ENCODE data around the gene HTATIP2.

Gene HTATIP2

GRCh38 chr11:20363500-20364340 is at the start of gene HTATIP2:
Gene HTATIP2 (plus strand): TSS chr11:20363714. CDS start chr11:20364238, 524 bp downstream.
- peak; percentile 33 for DNase-seq (ENCODE audit: low read depth)
- peak within 1 kb of the TSS; percentile 75 for H3K4me3 ChIP-seq (ENCODE audit: low read depth, low read length)
- TF ChIP-seq, protein P1, sequence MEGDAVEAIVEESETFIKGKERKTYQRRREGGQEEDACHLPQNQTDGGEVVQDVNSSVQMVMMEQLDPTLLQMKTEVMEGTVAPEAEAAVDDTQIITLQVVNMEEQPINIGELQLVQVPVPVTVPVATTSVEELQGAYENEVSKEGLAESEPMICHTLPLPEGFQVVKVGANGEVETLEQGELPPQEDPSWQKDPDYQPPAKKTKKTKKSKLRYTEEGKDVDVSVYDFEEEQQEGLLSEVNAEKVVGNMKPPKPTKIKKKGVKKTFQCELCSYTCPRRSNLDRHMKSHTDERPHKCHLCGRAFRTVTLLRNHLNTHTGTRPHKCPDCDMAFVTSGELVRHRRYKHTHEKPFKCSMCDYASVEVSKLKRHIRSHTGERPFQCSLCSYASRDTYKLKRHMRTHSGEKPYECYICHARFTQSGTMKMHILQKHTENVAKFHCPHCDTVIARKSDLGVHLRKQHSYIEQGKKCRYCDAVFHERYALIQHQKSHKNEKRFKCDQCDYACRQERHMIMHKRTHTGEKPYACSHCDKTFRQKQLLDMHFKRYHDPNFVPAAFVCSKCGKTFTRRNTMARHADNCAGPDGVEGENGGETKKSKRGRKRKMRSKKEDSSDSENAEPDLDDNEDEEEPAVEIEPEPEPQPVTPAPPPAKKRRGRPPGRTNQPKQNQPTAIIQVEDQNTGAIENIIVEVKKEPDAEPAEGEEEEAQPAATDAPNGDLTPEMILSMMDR (conservative IDR thresholded peaks at IDR 0.05; ENCODE audit: low read depth, low read length): no peak

- no peak for DNase-seq (ENCODE audit: low read depth)
These were observed 47.7 kb upstream of the HTATIP2 start for GRCh38 chr11:20315800-20316199.

DNA sequence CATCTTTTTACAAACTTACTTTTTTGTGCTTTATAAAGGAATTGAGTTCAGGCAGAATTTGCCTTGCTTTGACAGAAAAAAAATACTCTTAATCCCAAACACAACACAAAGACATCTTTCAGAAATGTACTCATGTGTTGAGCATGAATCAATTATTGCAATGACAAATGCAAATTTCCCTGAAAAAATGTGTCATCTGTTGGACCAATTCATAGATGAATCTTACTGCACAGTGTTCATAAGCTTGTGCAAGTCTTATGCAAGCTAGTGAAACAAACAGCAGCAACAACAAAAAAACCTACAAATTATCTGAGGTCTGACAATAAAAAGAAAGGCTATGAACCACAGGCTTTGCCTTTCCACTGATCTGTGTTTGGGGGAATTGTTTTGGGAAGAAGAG is 42.3 kb upstream of the HTATIP2 start:
- H3K4me3 ChIP-seq (ENCODE audit: low read depth, low read length): no peak overlapping the region
- no peak for DNase-seq (ENCODE audit: low read depth)
- TF ChIP-seq, protein P1 (conservative IDR thresholded peaks at IDR 0.05; ENCODE audit: low read depth, low read length): no peak

More at GRCh38 chr11:20315800-20316199, 47.7 kb upstream of the HTATIP2 start:
- H3K4me3 ChIP-seq (ENCODE audit: low read depth, low read length): no peak overlapping the region
- TF ChIP-seq, protein P1 (conservative IDR thresholded peaks at IDR 0.05; ENCODE audit: low read depth, low read length): no peak

- no peak overlapping the region for H3K4me3 ChIP-seq (ENCODE audit: low read depth, low read length)
- TF ChIP-seq, protein P1 (conservative IDR thresholded peaks at IDR 0.05; ENCODE audit: low read depth, low read length): no peak
- DNase-seq (ENCODE audit: low read depth): no peak
These were observed 36.1 kb upstream of the HTATIP2 start for GRCh38 chr11:20327377-20327935.

DNA sequence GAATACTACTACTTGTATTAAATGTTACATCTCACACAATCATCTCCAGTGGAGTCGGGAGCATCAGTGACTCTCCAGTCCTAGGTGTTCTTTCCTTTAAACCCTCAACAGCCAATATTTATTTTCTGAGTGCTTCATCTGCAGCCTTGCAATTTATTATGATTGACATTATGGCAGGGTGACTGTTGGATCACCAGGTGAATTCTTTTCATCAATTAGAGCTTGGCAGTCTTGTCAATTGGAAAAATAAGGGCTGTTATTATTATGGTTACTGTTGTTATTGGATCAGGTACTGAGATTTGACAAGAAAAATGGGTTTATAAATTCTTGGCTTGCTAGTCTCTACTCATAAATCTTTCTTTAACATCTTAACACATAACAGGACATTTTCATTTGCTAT is 27.5 kb upstream of the HTATIP2 start:
- TF ChIP-seq, protein P1 (conservative IDR thresholded peaks at IDR 0.05; ENCODE audit: low read depth, low read length): no peak
- H3K4me3 ChIP-seq (ENCODE audit: low read depth, low read length): no peak overlapping the region
- no peak for DNase-seq (ENCODE audit: low read depth)

GRCh38 chr11:20337526-20338154 is 25.9 kb upstream of the HTATIP2 start:
- peak; percentile 64 for DNase-seq (ENCODE audit: low read depth)
- H3K4me3 ChIP-seq (ENCODE audit: low read depth, low read length): no peak overlapping the region
- TF ChIP-seq, protein P1 (conservative IDR thresholded peaks at IDR 0.05; ENCODE audit: low read depth, low read length): peak; percentile 71

All from choroid plexus epithelial cell (primary cell).